HEK293 (cell line): ENCODE results near the gene RPRD2.

Experiments used
- CTCF ChIA-PET: fragments of 350-600 bp; formaldehyde crosslinking; extraction: SDS; loops from one replicate; lab custom pipeline; 2021; ENCODE audit warnings: antibody characterized with exemption; lab: Yijun Ruan, JAX
- POLR2A ChIA-PET: fragments of 300-600 bp; formaldehyde crosslinking; extraction: SDS; loops from one replicate; lab custom pipeline; 2020; ENCODE audit warnings: antibody characterized with exemption, inconsistent platforms; lab: Yijun Ruan, JAX
- H3K27ac ChIP-seq: fragments of 200-500 bp; sonication (Bioruptor generic); 2 replicates; pipeline ENCODE4 v1.5.1; 2014; ENCODE audit warnings: low read depth, low read length, control low read depth, inconsistent platforms; ENCODE audit errors: extremely low read depth
- H3K36me3 ChIP-seq, 2 experiments: fragments of 200-500 bp in 1 of 2; sonication (Bioruptor generic) in 1 of 2; 1 replicate in 1 of 2; 2 replicates in 1 of 2; pipeline ENCODE4 v1.5.1; 2014 to 2017; ENCODE audit warnings: inconsistent platforms in 2 of 2, low read length in 2 of 2; ENCODE audit not compliant: control insufficient read depth in 2 of 2, insufficient read depth in 1 of 2
- H3K4me1 ChIP-seq: fragments of 200-500 bp; sonication (Bioruptor generic); 2 replicates; pipeline ENCODE4 v1.5.1; 2014; ENCODE audit warnings: mild to moderate bottlenecking, low read length, inconsistent platforms; ENCODE audit not compliant: control insufficient read depth, insufficient read depth
- H3K4me3 ChIP-seq: 2 replicates; pipeline ENCODE4 v1.5.1; 2011; ENCODE audit warnings: low read depth, mild to moderate bottlenecking, control low read depth, low read length, moderate library complexity
- H3K9me3 ChIP-seq: fragments of 200-500 bp; sonication (Bioruptor generic); 2 replicates; pipeline ENCODE4 v1.5.1; 2014; ENCODE audit warnings: low read depth, low read length, inconsistent platforms; ENCODE audit not compliant: control insufficient read depth, insufficient read depth
- AEBP2 ChIP-seq: fragments of 450-650 bp; formaldehyde crosslinking; IDR thresholded peaks from 2 replicates; pipeline ENCODE4 v1.5.1; 2016; ENCODE audit warnings: missing biosample characterization, missing genetic modification characterization, borderline replicate concordance
- EGR2 ChIP-seq: fragments of 450-650 bp; formaldehyde crosslinking; IDR thresholded peaks from 2 replicates; pipeline ENCODE4 v1.5.1; 2016; ENCODE audit warnings: low read depth, missing biosample characterization, missing genetic modification characterization
- HOXD13 ChIP-seq: sonication (generic); formaldehyde crosslinking; IDR thresholded peaks from 2 replicates; pipeline ENCODE4 v1.8.0; 2022; ENCODE audit warnings: missing genetic modification reagents, borderline replicate concordance
- KLF9 ChIP-seq: fragments of 450-650 bp; formaldehyde crosslinking; IDR thresholded peaks from 2 replicates; pipeline ENCODE4 v1.5.1; 2016; ENCODE audit warnings: missing biosample characterization, missing genetic modification characterization, low read depth
- MYNN ChIP-seq: fragments of 450-650 bp; formaldehyde crosslinking; IDR thresholded peaks from 2 replicates; pipeline ENCODE4 v1.5.1; 2016; ENCODE audit warnings: missing biosample characterization, missing genetic modification characterization, borderline replicate concordance
- PRDM6 ChIP-seq: fragments of 450-650 bp; formaldehyde crosslinking; IDR thresholded peaks from 2 replicates; pipeline ENCODE4 v1.5.1; 2017; ENCODE audit warnings: missing biosample characterization, missing genetic modification characterization
- ZBTB10 ChIP-seq: fragments of 450-650 bp; formaldehyde crosslinking; IDR thresholded peaks from 2 replicates; pipeline ENCODE4 v1.5.1; 2016; ENCODE audit warnings: missing biosample characterization, missing genetic modification characterization
- ZFHX2 ChIP-seq: fragments of 450-650 bp; formaldehyde crosslinking; conservative IDR thresholded peaks from 2 replicates; pipeline ENCODE4 v1.5.1; 2016; ENCODE audit warnings: missing biosample characterization, missing genetic modification characterization
- ZFP41 ChIP-seq: fragments of 450-650 bp; formaldehyde crosslinking; IDR thresholded peaks from 2 replicates; pipeline ENCODE4 v1.5.1; 2016; ENCODE audit warnings: missing biosample characterization, missing genetic modification characterization, borderline replicate concordance
- ZNF19 ChIP-seq: fragments of 450-650 bp; formaldehyde crosslinking; IDR thresholded peaks from 2 replicates; pipeline ENCODE4; 2016; ENCODE audit warnings: missing biosample characterization, missing genetic modification characterization, low read depth
- ZNF26 ChIP-seq: fragments of 450-650 bp; formaldehyde crosslinking; IDR thresholded peaks from 2 replicates; pipeline ENCODE4 v1.5.1; 2016; ENCODE audit warnings: missing biosample characterization, missing genetic modification characterization
- ZNF280D ChIP-seq: fragments of 450-650 bp; formaldehyde crosslinking; IDR thresholded peaks from 2 replicates; pipeline ENCODE4 v1.5.1; 2016; ENCODE audit warnings: missing biosample characterization, missing genetic modification characterization
- ZNF302 ChIP-seq: fragments of 450-650 bp; formaldehyde crosslinking; IDR thresholded peaks from 2 replicates; pipeline ENCODE4 v1.5.1; 2016; ENCODE audit warnings: missing biosample characterization, missing genetic modification characterization, low read depth
- ZNF354C ChIP-seq: fragments of 450-650 bp; formaldehyde crosslinking; IDR thresholded peaks from 2 replicates; pipeline ENCODE4 v1.5.1; 2016; ENCODE audit warnings: missing biosample characterization, missing genetic modification characterization, low read depth, borderline replicate concordance
- ZNF366 ChIP-seq: fragments of 450-650 bp; formaldehyde crosslinking; conservative IDR thresholded peaks from 2 replicates; pipeline ENCODE4 v1.5.1; 2016; ENCODE audit warnings: missing biosample characterization, missing genetic modification characterization
- ZNF488 ChIP-seq: fragments of 450-650 bp; formaldehyde crosslinking; IDR thresholded peaks from 2 replicates; pipeline ENCODE4 v1.5.1; 2016; ENCODE audit warnings: missing biosample characterization, missing genetic modification characterization
- ZNF501 ChIP-seq: fragments of 450-650 bp; formaldehyde crosslinking; IDR thresholded peaks from 2 replicates; pipeline ENCODE4 v1.5.1; 2016; ENCODE audit warnings: missing biosample characterization, missing genetic modification characterization
- ZNF677 ChIP-seq: fragments of 450-650 bp; IDR thresholded peaks from 2 replicates; pipeline ENCODE4 v1.5.0; 2018; ENCODE audit warnings: missing biosample characterization, mild to moderate bottlenecking, missing genetic modification characterization, moderate library complexity
- ZNF692 ChIP-seq: fragments of 450-650 bp; formaldehyde crosslinking; IDR thresholded peaks from 2 replicates; pipeline ENCODE4 v1.5.1; 2016; ENCODE audit warnings: missing biosample characterization, missing genetic modification characterization
- ZNF701 ChIP-seq: fragments of 450-650 bp; formaldehyde crosslinking; IDR thresholded peaks from 2 replicates; pipeline ENCODE4 v1.5.1; 2016; ENCODE audit warnings: missing biosample characterization, missing genetic modification characterization
- ZSCAN18 ChIP-seq: fragments of 450-650 bp; formaldehyde crosslinking; IDR thresholded peaks from 2 replicates; pipeline ENCODE4 v1.5.1; 2016; ENCODE audit warnings: missing biosample characterization, missing genetic modification characterization

The RPRD2 gene

GRCh38 chr1:150464422-150464826 is 100.5 kb downstream of the RPRD2 start (continued):
- TF ChIP-seq KLF9 (tag by site-specific recombination) (peak; percentile 53; the same call in 1 of the 2 replicates), EGR2 (tag by site-specific recombination) (peak; percentile 34; the same call in 1 of the 2 replicates)

GRCh38 chr1:150466964-150467363 is 103.0 kb downstream of the RPRD2 start:
- Histone ChIP-seq H3K4me1 (no peaks in the 10 kb centered on the region), H3K9me3 (no peaks in the 10 kb centered on the region), H3K4me3 (no peak overlapping the region), H3K27ac (no peak overlapping the region), H3K36me3 (peaks cover 50 to 65% of the 10 kb centered on the region in 2 experiments)
- CTCF ChIA-PET, result no interaction called here
- POLR2A ChIA-PET, result interaction anchor here (0.7 kb wide), 1 partner anchor 54 kb away, joined by 5 read pairs; no protein-coding TSS in a partner anchor
- TF ChIP-seq ZNF692 (tag by site-specific recombination), result no peak
- TF ChIP-seq ZNF354C (tag by site-specific recombination), result no peak
- no peak for TF ChIP-seq ZNF677 (tag by site-specific recombination)
- no peak for TF ChIP-seq ZNF26 (tag by site-specific recombination)
- TF ChIP-seq ZFHX2 (tag by site-specific recombination), result no peak
- no peak for TF ChIP-seq PRDM6 (tag by site-specific recombination)
- TF ChIP-seq ZNF280D (tag by site-specific recombination), result no peak
- no peak for TF ChIP-seq ZBTB10
- no peak for TF ChIP-seq HOXD13 (CRISPR knock-in tag)
- TF ChIP-seq ZFP41, result no peak
- no peak for TF ChIP-seq ZSCAN18
- no peak for TF ChIP-seq ZNF488 (tag by site-specific recombination)
- no peak for TF ChIP-seq ZNF501 (tag by site-specific recombination)
- TF ChIP-seq ZNF19 (tag by site-specific recombination), result no peak
- no peak for TF ChIP-seq MYNN (tag by site-specific recombination)
- TF ChIP-seq ZNF302 (tag by site-specific recombination), result no peak
- TF ChIP-seq ZNF701 (tag by site-specific recombination), result no peak
- no peak for TF ChIP-seq AEBP2 (tag by site-specific recombination)
- TF ChIP-seq ZNF366, result no peak
